GM19193 (cell line): Measurements from ENCODE around the gene CTU1.

Experiments
- POLR2A ChIP-seq: IDR thresholded peaks from 4 replicates; pipeline ENCODE4 v1.6.1; 2011; ENCODE audit not compliant: insufficient read depth, insufficient read length; ENCODE audit errors: extremely low read depth

CTU1 gene

GRCh38 chr19:51136851-51137551, 28.8 kb upstream of the CTU1 start:
- TF ChIP-seq POLR2A, result no peak

- no peak for TF ChIP-seq POLR2A
Measured at GRCh38 chr19:51135986-51136762, 28.0 kb upstream of the CTU1 start.

GRCh38 chr19:51135004-51135403, 26.8 kb upstream of the CTU1 start:
- no peak for TF ChIP-seq POLR2A

- no peak for TF ChIP-seq POLR2A
Measured at GRCh38 chr19:51131780-51132680, 23.8 kb upstream of the CTU1 start.

GRCh38 chr19:51129716-51130115, 21.5 kb upstream of the CTU1 start:
- no peak for TF ChIP-seq POLR2A

- TF ChIP-seq POLR2A, result no peak
Measured at GRCh38 chr19:51128227-51128626, 20.0 kb upstream of the CTU1 start.

- no peak for TF ChIP-seq POLR2A
Measured at GRCh38 chr19:51127755-51128154, 19.5 kb upstream of the CTU1 start.

GRCh38 chr19:51127032-51127431, 18.8 kb upstream of the CTU1 start:
- no peak for TF ChIP-seq POLR2A

- no peak for TF ChIP-seq POLR2A
Measured at GRCh38 chr19:51125421-51126075, 17.3 kb upstream of the CTU1 start.

GRCh38 chr19:51124729-51125128, 16.5 kb upstream of the CTU1 start, which contains the start of gene SIGLEC9:
Gene SIGLEC9 (plus strand): TSS chr19:51124906. CDS start chr19:51124975, 69 bp downstream.
- no peak for TF ChIP-seq POLR2A

GRCh38 chr19:51124216-51124615, 16.0 kb upstream of the CTU1 start:
- TF ChIP-seq POLR2A, result no peak

GRCh38 chr19:51123802-51124201, 15.6 kb upstream of the CTU1 start:
- TF ChIP-seq POLR2A, result no peak

- TF ChIP-seq POLR2A, result no peak
Measured at GRCh38 chr19:51123381-51123800, 15.2 kb upstream of the CTU1 start.
